Nephron (organoid): Measurements from ENCODE around the gene CRTAC1.

Source experiments
- H3K27ac Mint-ChIP-seq, 3 experiments: 2 replicates each; pipeline ENCODE4 v1.8.0; 2020; ENCODE audit warnings: mixed read lengths in 3 of 3, mild to moderate bottlenecking in 2 of 3, moderate library complexity in 1 of 3
- H3K27me3 Mint-ChIP-seq: 2 replicates; pipeline ENCODE4 v1.8.0; 2021; ENCODE audit warnings: low read depth, mild to moderate bottlenecking, moderate library complexity, mixed read lengths
- H3K36me3 Mint-ChIP-seq: 2 replicates; pipeline ENCODE4 v1.8.0; 2020; ENCODE audit warnings: low read depth, mixed read lengths
- H3K4me1 Mint-ChIP-seq: 2 replicates; pipeline ENCODE4 v1.8.0; 2020; ENCODE audit warnings: mixed read lengths
- H3K4me3 Mint-ChIP-seq, 3 experiments: 2 replicates each; pipeline ENCODE4 v1.8.0; 2020; ENCODE audit warnings: mild to moderate bottlenecking in 3 of 3, mixed read lengths in 3 of 3, moderate library complexity in 2 of 3
- H3K9me3 Mint-ChIP-seq: 2 replicates; pipeline ENCODE4 v1.8.0; 2020; ENCODE audit warnings: mixed read lengths
- TF ChIP-seq, protein P1 (sequence below), 3 experiments: fragments of 200-600 bp; sonication (generic); IDR thresholded peaks; one replicate each; pipeline ENCODE4 v1.5.0; 2021; ENCODE audit warnings: antibody characterized with exemption in 3 of 3; ENCODE audit not compliant: unreplicated experiment in 3 of 3

The CRTAC1 gene

DNA sequence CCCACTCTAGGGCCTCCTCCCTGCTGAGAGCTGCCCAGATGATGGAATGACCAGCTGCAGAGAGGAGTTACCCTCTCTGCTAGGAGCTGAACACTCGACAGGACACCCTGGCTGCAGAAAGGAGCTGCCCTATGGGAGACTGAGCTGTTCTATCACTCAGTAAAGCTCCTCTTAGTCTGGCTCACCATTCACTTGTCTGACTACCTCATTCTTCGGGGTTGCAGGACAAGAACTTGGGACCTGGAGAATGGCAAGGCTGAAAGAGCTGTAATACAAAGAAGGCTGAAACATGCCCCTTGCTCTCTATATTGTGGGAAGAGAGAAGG is 30.5 kb downstream of the CRTAC1 start:
- H3K27me3 Mint-ChIP-seq: peaks cover 7% of the 10 kb centered on the region
- no peaks in the 10 kb centered on the region for H3K4me1 Mint-ChIP-seq
- H3K36me3 Mint-ChIP-seq: no peaks in the 10 kb centered on the region
- TF ChIP-seq, protein P1, sequence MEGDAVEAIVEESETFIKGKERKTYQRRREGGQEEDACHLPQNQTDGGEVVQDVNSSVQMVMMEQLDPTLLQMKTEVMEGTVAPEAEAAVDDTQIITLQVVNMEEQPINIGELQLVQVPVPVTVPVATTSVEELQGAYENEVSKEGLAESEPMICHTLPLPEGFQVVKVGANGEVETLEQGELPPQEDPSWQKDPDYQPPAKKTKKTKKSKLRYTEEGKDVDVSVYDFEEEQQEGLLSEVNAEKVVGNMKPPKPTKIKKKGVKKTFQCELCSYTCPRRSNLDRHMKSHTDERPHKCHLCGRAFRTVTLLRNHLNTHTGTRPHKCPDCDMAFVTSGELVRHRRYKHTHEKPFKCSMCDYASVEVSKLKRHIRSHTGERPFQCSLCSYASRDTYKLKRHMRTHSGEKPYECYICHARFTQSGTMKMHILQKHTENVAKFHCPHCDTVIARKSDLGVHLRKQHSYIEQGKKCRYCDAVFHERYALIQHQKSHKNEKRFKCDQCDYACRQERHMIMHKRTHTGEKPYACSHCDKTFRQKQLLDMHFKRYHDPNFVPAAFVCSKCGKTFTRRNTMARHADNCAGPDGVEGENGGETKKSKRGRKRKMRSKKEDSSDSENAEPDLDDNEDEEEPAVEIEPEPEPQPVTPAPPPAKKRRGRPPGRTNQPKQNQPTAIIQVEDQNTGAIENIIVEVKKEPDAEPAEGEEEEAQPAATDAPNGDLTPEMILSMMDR (IDR thresholded peaks at IDR 0.05; ENCODE audit: unreplicated experiment in 3 of 3): no peak
- no peak overlapping the region for H3K4me3 Mint-ChIP-seq
- no peak overlapping the region for H3K27ac Mint-ChIP-seq
- H3K9me3 Mint-ChIP-seq: peaks cover 4% of the 10 kb centered on the region

DNA sequence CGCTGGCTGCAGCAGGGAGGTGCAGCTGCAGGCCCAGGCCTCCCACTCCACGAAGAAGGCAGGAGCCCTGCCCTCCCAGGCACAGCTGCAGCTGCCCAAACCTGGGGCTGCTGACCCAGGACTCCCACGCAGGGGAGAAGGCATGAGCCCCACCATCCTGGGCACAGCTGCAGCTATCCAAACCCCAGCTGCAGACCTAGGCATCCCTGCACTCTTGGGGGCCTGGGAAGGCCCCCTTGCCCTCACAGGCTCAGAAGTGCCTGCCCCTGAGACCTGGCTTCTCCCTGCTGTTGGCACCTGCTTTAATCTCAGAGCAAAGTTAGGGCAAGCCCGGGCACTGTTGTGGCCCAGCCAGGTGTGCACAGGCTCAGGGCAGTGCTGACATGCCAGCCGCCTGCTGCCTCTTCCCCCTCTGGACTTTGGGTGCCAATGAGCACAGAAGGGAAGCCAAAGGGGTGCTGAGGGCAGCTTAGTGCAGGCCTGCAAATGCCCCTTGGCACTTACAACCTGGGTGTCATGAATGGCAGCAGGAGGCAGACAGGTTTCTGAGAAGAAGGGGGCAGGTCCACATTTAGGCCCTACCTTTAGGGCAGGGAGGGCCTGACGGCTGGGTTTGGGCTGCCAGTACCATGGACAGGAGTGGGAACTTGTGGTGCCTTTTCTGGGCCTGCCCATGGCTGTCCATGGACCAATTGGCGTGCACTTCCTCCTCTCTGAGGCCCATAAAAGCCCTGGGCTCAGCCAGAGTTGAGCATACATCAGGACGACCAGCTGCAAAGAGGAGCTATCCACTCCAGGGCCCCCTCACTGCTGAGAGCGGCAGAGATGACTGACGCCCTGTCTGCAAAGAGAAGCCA is 31.1 kb downstream of the CRTAC1 start:
- Mint-ChIP-seq H3K27me3 (peaks cover 13% of the 10 kb centered on the region), H3K4me3 (no peak overlapping the region), H3K9me3 (peaks cover 4% of the 10 kb centered on the region), H3K4me1 (no peaks in the 10 kb centered on the region), H3K36me3 (no peaks in the 10 kb centered on the region), H3K27ac (no peak overlapping the region)
- TF ChIP-seq, protein P1 (IDR thresholded peaks at IDR 0.05; ENCODE audit: unreplicated experiment in 3 of 3): no peak

DNA sequence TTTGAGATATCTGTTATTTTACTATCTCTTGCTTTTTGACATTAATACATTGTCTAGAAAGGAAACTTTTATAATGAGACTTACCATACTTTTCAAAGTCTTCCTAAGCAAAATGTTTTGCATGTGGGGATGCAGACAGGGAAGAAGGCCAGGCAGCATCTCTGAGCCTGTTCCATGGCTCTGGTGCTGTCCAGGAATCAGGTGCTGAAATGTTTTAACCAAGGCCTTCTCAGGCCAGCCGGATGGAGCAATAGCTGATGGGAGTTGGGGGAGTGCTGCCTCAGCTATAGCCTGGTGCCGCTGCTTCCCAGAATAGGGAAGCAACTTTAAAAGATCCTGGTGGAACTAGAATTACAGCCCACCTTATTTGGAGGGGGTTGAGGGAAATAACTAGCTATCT is 38.5 kb downstream of the CRTAC1 start:
- Mint-ChIP-seq H3K9me3 (no peaks in the 10 kb centered on the region), H3K4me1 (no peaks in the 10 kb centered on the region), H3K27ac (no peak overlapping the region)

DNA sequence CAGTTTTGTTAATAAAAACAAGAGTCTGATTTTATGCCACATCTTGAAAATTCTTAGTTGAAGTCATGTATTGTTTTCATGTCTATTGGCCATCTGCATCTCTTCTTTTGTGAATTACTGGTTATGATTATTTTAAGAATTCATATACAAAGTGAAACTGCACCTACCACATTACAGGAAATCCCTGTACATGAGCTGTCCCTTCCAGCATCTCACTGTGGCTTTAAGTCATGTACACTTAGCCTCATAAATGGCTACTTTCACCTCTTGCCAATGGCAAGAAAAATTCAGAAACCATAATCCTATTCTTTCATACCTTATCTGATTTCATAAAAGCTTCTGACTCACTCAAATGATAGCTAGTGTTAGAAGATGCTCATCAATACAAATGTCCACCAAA is 48.6 kb downstream of the CRTAC1 start:
- no peak overlapping the region for H3K27ac Mint-ChIP-seq
- TF ChIP-seq, protein P1 (IDR thresholded peaks at IDR 0.05; ENCODE audit: unreplicated experiment in 3 of 3): no peak
- H3K9me3 Mint-ChIP-seq: no peaks in the 10 kb centered on the region
- no peaks in the 10 kb centered on the region for H3K36me3 Mint-ChIP-seq
- H3K4me3 Mint-ChIP-seq: no peak overlapping the region
- peaks cover 85% of the 10 kb centered on the region for H3K27me3 Mint-ChIP-seq
- no peaks in the 10 kb centered on the region for H3K4me1 Mint-ChIP-seq

More for the DNA sequence above, 38.5 kb downstream of the CRTAC1 start:
- TF ChIP-seq, protein P1 (IDR thresholded peaks at IDR 0.05; ENCODE audit: unreplicated experiment in 3 of 3): no peak
- Mint-ChIP-seq H3K4me3 (no peak overlapping the region), H3K36me3 (no peaks in the 10 kb centered on the region), H3K27me3 (peaks cover 19% of the 10 kb centered on the region)

DNA sequence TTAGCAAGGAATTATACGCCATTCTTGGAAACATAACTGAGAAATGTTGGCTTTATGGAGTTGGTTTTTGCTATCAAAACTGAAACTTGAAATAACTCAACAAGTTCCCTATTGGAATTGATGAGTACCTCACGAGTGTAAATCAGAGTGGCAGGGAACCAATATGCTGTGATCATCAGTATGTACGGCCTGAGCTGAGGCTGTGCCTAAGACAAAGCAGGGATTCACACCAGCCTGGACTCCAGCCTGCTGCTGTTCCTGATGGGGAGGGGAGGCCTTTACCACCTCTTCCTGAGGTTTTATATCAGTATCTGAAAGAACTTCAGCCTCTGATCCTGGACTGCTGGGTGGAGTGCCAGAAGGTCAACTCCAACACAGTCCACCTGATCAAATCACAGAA is 52.7 kb downstream of the CRTAC1 start:
- peaks cover 99% of the 10 kb centered on the region for H3K27me3 Mint-ChIP-seq
- H3K4me1 Mint-ChIP-seq: no peaks in the 10 kb centered on the region
- H3K27ac Mint-ChIP-seq: no peak overlapping the region
- no peaks in the 10 kb centered on the region for H3K9me3 Mint-ChIP-seq
- TF ChIP-seq, protein P1 (IDR thresholded peaks at IDR 0.05; ENCODE audit: unreplicated experiment in 3 of 3): no peak
- no peaks in the 10 kb centered on the region for H3K36me3 Mint-ChIP-seq
- no peak overlapping the region for H3K4me3 Mint-ChIP-seq

DNA sequence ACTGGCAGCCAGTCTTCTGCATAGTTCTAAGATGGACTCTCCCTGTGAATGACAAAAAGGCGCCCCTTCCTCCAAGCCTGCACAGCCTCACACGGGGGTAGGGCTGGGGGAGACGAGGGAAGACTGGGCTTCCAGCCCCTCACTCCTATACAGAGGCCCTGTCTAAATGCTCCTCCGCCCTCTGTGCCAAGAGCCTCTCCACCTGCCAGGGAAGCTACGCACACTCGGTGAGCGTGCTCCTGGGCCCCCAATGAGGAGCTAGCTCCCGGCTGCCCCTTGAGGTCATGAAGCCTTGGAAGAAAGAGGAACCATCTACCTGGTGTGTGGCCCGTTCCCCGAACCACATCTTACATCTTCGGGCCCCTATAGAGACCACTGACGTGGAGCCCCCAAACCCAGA is 54.8 kb downstream of the CRTAC1 start:
- H3K36me3 Mint-ChIP-seq: no peaks in the 10 kb centered on the region

More for the DNA sequence above, 54.8 kb downstream of the CRTAC1 start:
- Mint-ChIP-seq H3K4me3 (no peak overlapping the region), H3K4me1 (no peaks in the 10 kb centered on the region), H3K27ac (no peak overlapping the region), H3K9me3 (no peaks in the 10 kb centered on the region), H3K27me3 (peaks cover 98% of the 10 kb centered on the region)
- TF ChIP-seq, protein P1 (IDR thresholded peaks at IDR 0.05; ENCODE audit: unreplicated experiment in 3 of 3): no peak
